ENCODE results near the gene AGO4.

GRCh38 chr1:35810096-35810881, 2.5 kb downstream of the AGO4 start:
- TF ChIP-seq CTCF (conservative IDR thresholded peaks at IDR 0.05; ENCODE audit: low read depth, low read length), result no peak
- TF ChIP-seq EZH2 (IDR thresholded peaks at IDR 0.05; ENCODE audit: borderline replicate concordance, low read depth, low read length, poor library complexity, severe bottlenecking), result no peak

Measured in A673 (cell line).